ENCODE data around the gene COL16A1.
"Not testable (repeated sequence)": the region's sequence is repeated elsewhere in the genome, so short reads cannot be mapped to it uniquely, and the experiment has no call there.

COL16A1 gene

DNA sequence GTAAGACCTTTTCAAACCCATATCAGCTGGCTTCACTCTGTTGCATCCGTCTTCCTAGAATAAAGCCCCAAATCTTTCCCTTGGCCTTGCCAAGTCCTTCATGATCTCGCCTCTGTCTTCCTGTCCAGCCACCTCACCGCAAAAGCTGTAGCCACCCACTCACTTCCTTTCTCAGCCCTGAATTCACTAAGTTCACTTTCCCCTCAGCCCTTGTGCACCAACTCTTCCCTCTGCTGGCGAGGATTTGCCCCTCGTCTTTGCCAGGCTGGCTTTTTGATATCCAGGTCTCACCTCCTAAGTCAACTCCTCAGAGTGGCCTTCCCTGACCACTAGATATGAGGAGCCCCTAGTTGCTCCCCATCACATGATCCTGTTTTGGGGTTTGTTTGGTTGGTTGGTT, 3.9 kb upstream of the COL16A1 start:
- Histone ChIP-seq H3K4me2 (ENCODE audit: low read depth, low read length, poor library complexity, severe bottlenecking) (no peak overlapping the region), H3K9me2 (replicated peaks; ENCODE audit: low read depth, low read length) (no peaks in the 10 kb centered on the region), H3K9ac (ENCODE audit: low read depth, low read length, poor library complexity, severe bottlenecking) (no peak overlapping the region), H3K79me2 (ENCODE audit: insufficient read depth, low read length) (no peaks in the 10 kb centered on the region), H3K4me1 (ENCODE audit: insufficient read depth, low read length, poor library complexity, severe bottlenecking) (peaks cover 17% of the 10 kb centered on the region), H4K20me1 (ENCODE audit: insufficient read depth, low read length, poor library complexity, severe bottlenecking) (no peaks in the 10 kb centered on the region), H3K4me3 (ENCODE audit: low read length, poor library complexity, severe bottlenecking) (no peak overlapping the region), H2AFZ (ENCODE audit: low read length) (no peak overlapping the region), H3K36me3 (ENCODE audit: insufficient read depth, low read length) (no peaks in the 10 kb centered on the region), H3K9me3 (ENCODE audit: insufficient read depth, low read depth, low read length) (no peaks in the 10 kb centered on the region), H3K27me3 (ENCODE audit: insufficient read depth, low read length, poor library complexity, severe bottlenecking) (no peaks in the 10 kb centered on the region), H3F3A (ENCODE audit: low read depth) (no peaks in the 10 kb centered on the region)
- no peak for TF ChIP-seq EZH2phosphoT487 (IDR thresholded peaks at IDR 0.05; ENCODE audit: borderline replicate concordance)
- TF ChIP-seq, protein P1, sequence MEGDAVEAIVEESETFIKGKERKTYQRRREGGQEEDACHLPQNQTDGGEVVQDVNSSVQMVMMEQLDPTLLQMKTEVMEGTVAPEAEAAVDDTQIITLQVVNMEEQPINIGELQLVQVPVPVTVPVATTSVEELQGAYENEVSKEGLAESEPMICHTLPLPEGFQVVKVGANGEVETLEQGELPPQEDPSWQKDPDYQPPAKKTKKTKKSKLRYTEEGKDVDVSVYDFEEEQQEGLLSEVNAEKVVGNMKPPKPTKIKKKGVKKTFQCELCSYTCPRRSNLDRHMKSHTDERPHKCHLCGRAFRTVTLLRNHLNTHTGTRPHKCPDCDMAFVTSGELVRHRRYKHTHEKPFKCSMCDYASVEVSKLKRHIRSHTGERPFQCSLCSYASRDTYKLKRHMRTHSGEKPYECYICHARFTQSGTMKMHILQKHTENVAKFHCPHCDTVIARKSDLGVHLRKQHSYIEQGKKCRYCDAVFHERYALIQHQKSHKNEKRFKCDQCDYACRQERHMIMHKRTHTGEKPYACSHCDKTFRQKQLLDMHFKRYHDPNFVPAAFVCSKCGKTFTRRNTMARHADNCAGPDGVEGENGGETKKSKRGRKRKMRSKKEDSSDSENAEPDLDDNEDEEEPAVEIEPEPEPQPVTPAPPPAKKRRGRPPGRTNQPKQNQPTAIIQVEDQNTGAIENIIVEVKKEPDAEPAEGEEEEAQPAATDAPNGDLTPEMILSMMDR (conservative IDR thresholded peaks at IDR 0.05; ENCODE audit: low read length), result peak; percentile 35

DNA sequence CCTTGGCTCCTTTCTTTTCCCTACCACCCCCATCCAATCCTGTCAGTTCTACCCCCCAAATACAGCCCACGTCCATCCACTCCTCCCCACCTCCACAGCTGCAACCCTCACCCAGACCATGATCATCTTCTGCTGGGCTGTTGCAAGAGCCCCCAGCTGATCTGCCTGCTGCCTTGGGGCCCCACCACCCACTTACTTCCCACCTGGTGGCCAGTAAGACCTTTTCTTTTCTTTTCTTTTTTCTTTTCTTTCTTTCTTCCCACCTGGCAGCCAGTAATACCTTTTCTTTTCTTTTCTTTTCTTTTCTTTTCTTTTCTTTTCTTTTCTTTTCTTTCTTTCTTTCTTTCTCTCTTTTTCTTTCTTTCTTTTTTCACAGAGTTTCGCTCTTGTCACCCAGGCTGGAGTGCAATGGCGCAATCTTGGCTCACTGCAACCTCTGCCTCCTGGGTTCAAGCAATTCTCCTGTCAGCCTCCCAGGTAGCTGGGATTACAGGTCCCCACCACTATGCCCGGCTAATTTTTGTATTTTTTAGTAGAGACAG, 3.3 kb upstream of the COL16A1 start:
- not testable (repeated sequence) for H3K4me3 ChIP-seq (ENCODE audit: low read length, poor library complexity, severe bottlenecking); H3K9me3 ChIP-seq (ENCODE audit: insufficient read depth, low read depth, low read length); H4K20me1 ChIP-seq (ENCODE audit: insufficient read depth, low read length, poor library complexity, severe bottlenecking); H2AFZ ChIP-seq (ENCODE audit: low read length); H3K4me2 ChIP-seq (ENCODE audit: low read depth, low read length, poor library complexity, severe bottlenecking); H3K79me2 ChIP-seq (ENCODE audit: insufficient read depth, low read length); H3K9me2 ChIP-seq (replicated peaks; ENCODE audit: low read depth, low read length); H3K27me3 ChIP-seq (ENCODE audit: insufficient read depth, low read length, poor library complexity, severe bottlenecking); H3K9ac ChIP-seq (ENCODE audit: low read depth, low read length, poor library complexity, severe bottlenecking); H3K36me3 ChIP-seq (ENCODE audit: insufficient read depth, low read length); H3F3A ChIP-seq (ENCODE audit: low read depth)
- peaks cover 17% of the 10 kb centered on the region for H3K4me1 ChIP-seq (ENCODE audit: insufficient read depth, low read length, poor library complexity, severe bottlenecking)

DNA sequence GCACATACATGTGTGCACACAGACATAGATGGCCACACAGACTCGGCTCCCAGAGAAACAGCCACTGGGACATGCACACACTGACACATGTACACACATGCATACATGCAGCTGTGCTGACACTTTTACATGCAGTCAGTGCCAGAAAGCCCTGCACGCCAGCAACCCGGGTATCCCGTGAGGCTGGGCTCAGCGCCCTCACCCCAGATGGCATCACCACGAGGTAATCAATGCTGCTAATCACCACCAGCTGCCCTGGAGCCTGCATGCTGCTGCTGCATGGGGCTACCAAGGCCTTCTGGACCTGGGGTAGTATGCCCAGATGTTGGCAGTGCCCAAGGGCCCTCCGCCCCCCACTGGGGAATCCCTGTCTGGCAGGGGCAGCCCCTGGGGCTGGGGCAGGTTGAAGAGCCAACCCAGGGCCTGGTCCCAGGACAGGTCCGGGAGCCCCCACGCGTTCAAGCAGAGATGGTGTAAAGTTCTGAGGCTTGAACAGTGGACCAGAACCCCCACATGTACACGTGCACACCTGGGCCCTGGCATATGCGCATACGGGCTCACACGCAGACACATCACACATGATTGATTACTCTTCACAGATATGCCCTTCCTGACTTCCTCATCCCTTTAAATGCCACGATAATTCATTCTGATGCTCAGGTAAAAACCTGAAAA, 2.7 kb upstream of the COL16A1 start:
- Histone ChIP-seq H2AFZ (ENCODE audit: low read length) (no peak overlapping the region), H3K4me2 (ENCODE audit: low read depth, low read length, poor library complexity, severe bottlenecking) (no peak overlapping the region), H3K9ac (ENCODE audit: low read depth, low read length, poor library complexity, severe bottlenecking) (no peak overlapping the region), H4K20me1 (ENCODE audit: insufficient read depth, low read length, poor library complexity, severe bottlenecking) (no peaks in the 10 kb centered on the region), H3K9me2 (replicated peaks; ENCODE audit: low read depth, low read length) (no peaks in the 10 kb centered on the region), H3K36me3 (ENCODE audit: insufficient read depth, low read length) (no peaks in the 10 kb centered on the region), H3K27me3 (ENCODE audit: insufficient read depth, low read length, poor library complexity, severe bottlenecking) (no peaks in the 10 kb centered on the region), H3K9me3 (ENCODE audit: insufficient read depth, low read depth, low read length) (no peaks in the 10 kb centered on the region), H3K79me2 (ENCODE audit: insufficient read depth, low read length) (no peaks in the 10 kb centered on the region), H3K4me3 (ENCODE audit: low read length, poor library complexity, severe bottlenecking) (no peak overlapping the region), H3F3A (ENCODE audit: low read depth) (no peaks in the 10 kb centered on the region), H3K4me1 (ENCODE audit: insufficient read depth, low read length, poor library complexity, severe bottlenecking) (peaks cover 18% of the 10 kb centered on the region)
- TF ChIP-seq, protein P1 (conservative IDR thresholded peaks at IDR 0.05; ENCODE audit: low read length), result no peak
- no peak for TF ChIP-seq EZH2phosphoT487 (IDR thresholded peaks at IDR 0.05; ENCODE audit: borderline replicate concordance)

Measured in Loucy (cell line).